Activated CD4-positive, alpha-beta T cell treated with anti-CD3 and anti-CD28 coated beads, Interleukin-2, Interleukin-4, amounts not matched to agents 100 ng/mL and 50 ng/mL, durations not matched to agents 16 hours and 8 hours (primary cell): ENCODE results near the gene APBB2.

Experiments used
- DNase-seq: peaks from one replicate; pipeline ENCODE4 v3.0.0-alpha.2; 2020; ENCODE audit warnings: low spot score

APBB2 gene

GRCh38 chr4:41214136-41214824 is at the start of gene APBB2:
Gene APBB2 (minus strand): TSS chr4:41214542. CDS start chr4:41033254, 181,288 bp downstream.
- peak; percentile 56 for DNase-seq

GRCh38 chr4:41262198-41262597 is 47.9 kb upstream of the APBB2 start:
- DNase-seq, result no peak

GRCh38 chr4:41260116-41260733 is 45.9 kb upstream of the APBB2 start:
- DNase-seq, result no peak

- DNase-seq, result no peak
Observed at GRCh38 chr4:41258783-41259182, 44.4 kb upstream of the APBB2 start.

GRCh38 chr4:41257906-41258305 is 43.6 kb upstream of the APBB2 start:
- no peak for DNase-seq

- DNase-seq, result no peak
Observed at GRCh38 chr4:41257257-41257901, 43.0 kb upstream of the APBB2 start.

- no peak for DNase-seq
Observed at GRCh38 chr4:41256740-41257256, 42.5 kb upstream of the APBB2 start, which contains the start of gene UCHL1. Gene UCHL1 (plus strand): TSS chr4:41256928. CDS start chr4:41256977, 49 bp downstream.

GRCh38 chr4:41256131-41256739 is 41.9 kb upstream of the APBB2 start:
- no peak for DNase-seq

- no peak for DNase-seq
Observed at GRCh38 chr4:41245983-41246382, 31.6 kb upstream of the APBB2 start.

- no peak for DNase-seq
Observed at GRCh38 chr4:41241919-41242318, 27.6 kb upstream of the APBB2 start.

GRCh38 chr4:41236508-41236907 is 22.2 kb upstream of the APBB2 start:
- DNase-seq, result no peak

GRCh38 chr4:41236032-41236431 is 21.7 kb upstream of the APBB2 start:
- no peak for DNase-seq

- no peak for DNase-seq
Observed at GRCh38 chr4:41232856-41233255, 18.5 kb upstream of the APBB2 start.

GRCh38 chr4:41232406-41232805 is 18.1 kb upstream of the APBB2 start:
- no peak for DNase-seq

- DNase-seq, result no peak
Observed at GRCh38 chr4:41227902-41228301, 13.6 kb upstream of the APBB2 start.

- DNase-seq, result no peak
Observed at GRCh38 chr4:41221850-41222645, 7.7 kb upstream of the APBB2 start.

- no peak for DNase-seq
Observed at GRCh38 chr4:41219421-41219950, 5.1 kb upstream of the APBB2 start.

GRCh38 chr4:41218703-41219102 is 4.4 kb upstream of the APBB2 start:
- DNase-seq, result no peak

GRCh38 chr4:41217374-41217773 is 3.0 kb upstream of the APBB2 start:
- DNase-seq, result no peak

GRCh38 chr4:41217020-41217333 is 2.6 kb upstream of the APBB2 start:
- DNase-seq, result no peak

- peak; percentile 73 for DNase-seq
Observed at GRCh38 chr4:41216294-41217019, 2.1 kb upstream of the APBB2 start.
